Measurements from ENCODE around the gene MORN3. TPM values are rescaled to one million over a fixed set of nuclear protein-coding genes. Genes with fewer than 3 reads are reported as not detected.
A peak's percentile ranks its signal among the peaks of the same experiment; 100 is the strongest.

MORN3 gene
- total RNA-seq, 4 donors from 2014 or later = 1.5 to 4.5 (median 2.6) TPM

- WGBS = 56% methylated on average over 13 of the region's 16 CpGs
- DNase-seq (ENCODE audit: low spot score in 2 of 2) = no peak
- H3K36me3 ChIP-seq = no peaks in the 10 kb centered on the region
- no peak overlapping the region for H3K4me3 ChIP-seq
- peaks cover 48% of the 10 kb centered on the region for H3K4me1 ChIP-seq
- no peak for TF ChIP-seq CTCF (IDR thresholded peaks at IDR 0.05)
- TF ChIP-seq POLR2AphosphoS5 (IDR thresholded peaks at IDR 0.05) = no peak
- no peak for TF ChIP-seq EP300 (IDR thresholded peaks at IDR 0.05)
- H3K9me3 ChIP-seq = no peaks in the 10 kb centered on the region
- peak overlapping the region; percentile 39 for H3K27ac ChIP-seq
- no peaks in the 10 kb centered on the region for H3K27me3 ChIP-seq
Measured at GRCh38 chr12:121652767-121653497, 16.5 kb downstream of the MORN3 start.

- WGBS = 86% methylated on average over 8 of the region's 8 CpGs
- TF ChIP-seq EP300 (IDR thresholded peaks at IDR 0.05) = no peak
- TF ChIP-seq CTCF (IDR thresholded peaks at IDR 0.05) = no peak
- TF ChIP-seq POLR2A (IDR thresholded peaks at IDR 0.05) = no peak
- TF ChIP-seq POLR2AphosphoS5 (IDR thresholded peaks at IDR 0.05) = no peak
- H3K36me3 ChIP-seq = no peaks in the 10 kb centered on the region
Measured at GRCh38 chr12:121651320-121651719, 18.1 kb downstream of the MORN3 start.

GRCh38 chr12:121649819-121650353, 19.6 kb downstream of the MORN3 start:
- Histone ChIP-seq H3K4me3 (no peak overlapping the region), H3K36me3 (no peaks in the 10 kb centered on the region), H3K27me3 (no peaks in the 10 kb centered on the region), H3K4me1 (peaks cover 48% of the 10 kb centered on the region), H3K27ac (peak overlapping the region; percentile 81), H3K9me3 (no peaks in the 10 kb centered on the region)
- no peak for DNase-seq (ENCODE audit: low spot score in 2 of 2)
- TF ChIP-seq POLR2AphosphoS5 (IDR thresholded peaks at IDR 0.05) (no peak), CTCF (IDR thresholded peaks at IDR 0.05) (no peak), EP300 (IDR thresholded peaks at IDR 0.05) (no peak), POLR2A (IDR thresholded peaks at IDR 0.05) (no peak)
- 60% methylated on average over 8 of the region's 8 CpGs for WGBS

More at GRCh38 chr12:121651320-121651719, 18.1 kb downstream of the MORN3 start:
- peaks cover 48% of the 10 kb centered on the region for H3K4me1 ChIP-seq
- no peaks in the 10 kb centered on the region for H3K9me3 ChIP-seq
- DNase-seq (ENCODE audit: low spot score in 2 of 2) = no peak
- H3K27me3 ChIP-seq = no peaks in the 10 kb centered on the region
- no peak overlapping the region for H3K4me3 ChIP-seq
- H3K27ac ChIP-seq = no peak overlapping the region

GRCh38 chr12:121649322-121649721, 20.1 kb downstream of the MORN3 start:
- TF ChIP-seq POLR2AphosphoS5 (IDR thresholded peaks at IDR 0.05) (no peak), POLR2A (IDR thresholded peaks at IDR 0.05) (no peak), EP300 (IDR thresholded peaks at IDR 0.05) (no peak), CTCF (IDR thresholded peaks at IDR 0.05) (no peak)
- Histone ChIP-seq H3K27me3 (no peaks in the 10 kb centered on the region), H3K27ac (peak overlapping the region; percentile 81), H3K4me3 (no peak overlapping the region), H3K36me3 (no peaks in the 10 kb centered on the region), H3K4me1 (peaks cover 48% of the 10 kb centered on the region), H3K9me3 (no peaks in the 10 kb centered on the region)
- DNase-seq (ENCODE audit: low spot score in 2 of 2) = no peak
- WGBS = 55% methylated on average over 5 of the region's 5 CpGs

- WGBS = 52% methylated on average over 11 of the region's 11 CpGs
- H3K27ac ChIP-seq = peak overlapping the region; percentile 81
Measured at GRCh38 chr12:121648458-121649028, 20.9 kb downstream of the MORN3 start.

More at GRCh38 chr12:121648458-121649028, 20.9 kb downstream of the MORN3 start:
- peaks cover 42% of the 10 kb centered on the region for H3K4me1 ChIP-seq
- H3K9me3 ChIP-seq = no peaks in the 10 kb centered on the region
- TF ChIP-seq POLR2A (IDR thresholded peaks at IDR 0.05) = no peak
- TF ChIP-seq POLR2AphosphoS5 (IDR thresholded peaks at IDR 0.05) = no peak
- no peak for TF ChIP-seq EP300 (IDR thresholded peaks at IDR 0.05)
- TF ChIP-seq CTCF (IDR thresholded peaks at IDR 0.05) = no peak
- no peaks in the 10 kb centered on the region for H3K27me3 ChIP-seq
- peaks cover 4% of the 10 kb centered on the region for H3K36me3 ChIP-seq
- no peak overlapping the region for H3K4me3 ChIP-seq
- no peak for DNase-seq (ENCODE audit: low spot score in 2 of 2)

All from suprapubic skin (tissue), 4 donors.